Measurements from ENCODE around the gene TRIM17.

GRCh38 chr1:228463009-228463558 is 46.4 kb upstream of the TRIM17 start:
- TF ChIP-seq RBBP5 (IDR thresholded peaks at IDR 0.05; ENCODE audit: borderline replicate concordance, low read depth, low read length): no peak
- no peak for TF ChIP-seq EZH2 (IDR thresholded peaks at IDR 0.05; ENCODE audit: low read depth, low read length, severe bottlenecking)
- TF ChIP-seq MAX (IDR thresholded peaks at IDR 0.05): no peak
- no peak for TF ChIP-seq ATF3 (IDR thresholded peaks at IDR 0.05; ENCODE audit: insufficient read depth, low read depth, low read length)
- TF ChIP-seq CBX5 (IDR thresholded peaks at IDR 0.05; ENCODE audit: low read depth, low read length): no peak
- no peak for TF ChIP-seq EP300 (IDR thresholded peaks at IDR 0.05; ENCODE audit: borderline replicate concordance in 1 of 2, low read depth in 2 of 2, low read length in 2 of 2)
- no peak for TF ChIP-seq CEBPB (IDR thresholded peaks at IDR 0.05; ENCODE audit: low read depth, low read length)
- TF ChIP-seq POLR2A (IDR thresholded peaks at IDR 0.05; ENCODE audit: control extremely low read depth in 1 of 2, low read depth in 2 of 2, low read length in 2 of 2): no peak
- TF ChIP-seq CTCF (IDR thresholded peaks at IDR 0.05; ENCODE audit: control extremely low read depth in 1 of 3, insufficient read depth in 1 of 3, low read depth in 1 of 3, low read length in 3 of 3): no peak
- TF ChIP-seq RAD21 (IDR thresholded peaks at IDR 0.05 in 1 of 2, conservative IDR thresholded peaks at IDR 0.05 in 1 of 2; ENCODE audit: low read depth in 2 of 2, low read length in 2 of 2): no peak
- TF ChIP-seq ZNF274 (IDR thresholded peaks at IDR 0.05; ENCODE audit: borderline replicate concordance, extremely low read depth, low read length): no peak
- no peak for TF ChIP-seq SUZ12 (IDR thresholded peaks at IDR 0.05; ENCODE audit: low read length)
- TF ChIP-seq TEAD4 (IDR thresholded peaks at IDR 0.05; ENCODE audit: low read depth, low read length): no peak
